HT1080 (cell line): Measurements from ENCODE around the gene ST7L. TPM values are rescaled to one million over a fixed set of nuclear protein-coding genes. Genes with fewer than 3 reads are reported as not detected.

Experiments used
- DNase-seq: peaks from one replicate; pipeline ENCODE4 v3.0.0-alpha.2; 2015; ENCODE audit warnings: low read depth
- total RNA-seq: library from RNA; depleted of rRNA; stranded (reverse); fragments of >200 nt; shearing (Covaris generic); gene quantifications from 2 replicates; pipeline ENCODE4 v1.2.3, GENCODE V29; 2014

ST7L gene
- total RNA-seq, 1 experiment from 2014 or later = 19.3 TPM

- DNase-seq = no peak
These were observed 69.4 kb downstream of the ST7L start for GRCh38 chr1:112549590-112549989.

- no peak for DNase-seq
These were observed 70.4 kb downstream of the ST7L start for GRCh38 chr1:112548547-112548946.

- no peak for DNase-seq
These were observed 72.9 kb downstream of the ST7L start for GRCh38 chr1:112546076-112546475.

- no peak for DNase-seq
These were observed 74.2 kb downstream of the ST7L start for GRCh38 chr1:112544751-112545150.

- peak; percentile 92 for DNase-seq
These were observed 74.8 kb downstream of the ST7L start for GRCh38 chr1:112544011-112544688.

- DNase-seq = no peak
These were observed 76.6 kb downstream of the ST7L start for GRCh38 chr1:112542206-112542973.

- no peak for DNase-seq
These were observed 77.6 kb downstream of the ST7L start for GRCh38 chr1:112541299-112541698.

- no peak for DNase-seq
These were observed 78.6 kb downstream of the ST7L start for GRCh38 chr1:112540226-112540794.

GRCh38 chr1:112538883-112539282, 80.1 kb downstream of the ST7L start:
- DNase-seq = no peak

GRCh38 chr1:112537456-112537855, 81.5 kb downstream of the ST7L start:
- no peak for DNase-seq

GRCh38 chr1:112536561-112536960, 82.4 kb downstream of the ST7L start:
- no peak for DNase-seq

- DNase-seq = no peak
These were observed 85.9 kb downstream of the ST7L start for GRCh38 chr1:112533029-112533428.

GRCh38 chr1:112532064-112532463, 86.9 kb downstream of the ST7L start:
- no peak for DNase-seq

- no peak for DNase-seq
These were observed 88.1 kb downstream of the ST7L start for GRCh38 chr1:112530832-112531231.

GRCh38 chr1:112529301-112529700, 89.6 kb downstream of the ST7L start:
- no peak for DNase-seq

GRCh38 chr1:112528076-112528475, 90.9 kb downstream of the ST7L start:
- DNase-seq = no peak

GRCh38 chr1:112527266-112528010, 91.5 kb downstream of the ST7L start:
- peak; percentile 32 for DNase-seq

GRCh38 chr1:112524986-112525385, 94.0 kb downstream of the ST7L start:
- no peak for DNase-seq

- no peak for DNase-seq
These were observed 94.7 kb downstream of the ST7L start for GRCh38 chr1:112524251-112524650.

- DNase-seq = peak; percentile 97
These were observed 96.3 kb downstream of the ST7L start for GRCh38 chr1:112522621-112523020.

- DNase-seq = no peak
These were observed 98.8 kb downstream of the ST7L start for GRCh38 chr1:112520166-112520565.

- DNase-seq = no peak
These were observed 100.8 kb downstream of the ST7L start for GRCh38 chr1:112518186-112518585.
